GM19043 (cell line): ENCODE measurements around the gene YY2.
A peak's percentile ranks its signal among the peaks of the same experiment; 100 is the strongest.
"Not testable (repeated sequence)": the region's sequence is repeated elsewhere in the genome, so short reads cannot be mapped to it uniquely, and the experiment has no call there.

ENCODE experiments used
- ATAC-seq: cut with Tn5 transposase; IDR thresholded peaks from one replicate; pipeline ENCODE4 v1.9.1; 2021; ENCODE audit warnings: low read depth; ENCODE audit not compliant: unreplicated experiment

Gene YY2

DNA sequence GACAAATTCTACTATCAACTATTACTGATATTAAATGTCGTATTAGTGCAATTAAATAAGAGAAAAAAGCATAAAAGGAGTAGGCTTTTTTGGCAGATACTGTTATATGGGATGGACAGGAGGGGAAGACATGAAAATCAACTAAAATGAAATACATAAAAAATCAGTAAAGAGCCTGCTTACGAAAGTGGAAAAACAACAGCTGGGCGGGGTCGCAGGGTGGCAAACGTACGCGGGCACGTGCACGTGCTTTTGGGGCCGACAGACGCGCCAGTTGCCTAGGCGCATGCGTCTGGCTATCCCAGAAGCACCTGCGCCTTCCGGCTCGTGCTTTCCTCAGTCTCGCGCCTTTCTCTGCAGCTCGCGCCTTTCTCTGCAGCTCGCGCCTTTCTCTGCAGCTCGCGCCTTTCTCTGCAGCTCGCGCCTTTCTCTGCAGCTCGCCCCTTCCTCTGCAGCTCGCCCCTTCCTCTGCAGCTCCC lies at the start of gene YY2:
YY2 (plus strand) TSS at position 51 of the 479 bp plus-strand sequence. CDS start 498 bp downstream, outside the sequence.
- no peak for ATAC-seq

GRCh38 chrX:21806691-21807090 lies 49.1 kb upstream of the YY2 start:
- ATAC-seq = no peak

GRCh38 chrX:21811832-21812231 lies 44.0 kb upstream of the YY2 start:
- ATAC-seq = no peak

- ATAC-seq = no peak
Measured at GRCh38 chrX:21812628-21813027, 43.2 kb upstream of the YY2 start.

DNA sequence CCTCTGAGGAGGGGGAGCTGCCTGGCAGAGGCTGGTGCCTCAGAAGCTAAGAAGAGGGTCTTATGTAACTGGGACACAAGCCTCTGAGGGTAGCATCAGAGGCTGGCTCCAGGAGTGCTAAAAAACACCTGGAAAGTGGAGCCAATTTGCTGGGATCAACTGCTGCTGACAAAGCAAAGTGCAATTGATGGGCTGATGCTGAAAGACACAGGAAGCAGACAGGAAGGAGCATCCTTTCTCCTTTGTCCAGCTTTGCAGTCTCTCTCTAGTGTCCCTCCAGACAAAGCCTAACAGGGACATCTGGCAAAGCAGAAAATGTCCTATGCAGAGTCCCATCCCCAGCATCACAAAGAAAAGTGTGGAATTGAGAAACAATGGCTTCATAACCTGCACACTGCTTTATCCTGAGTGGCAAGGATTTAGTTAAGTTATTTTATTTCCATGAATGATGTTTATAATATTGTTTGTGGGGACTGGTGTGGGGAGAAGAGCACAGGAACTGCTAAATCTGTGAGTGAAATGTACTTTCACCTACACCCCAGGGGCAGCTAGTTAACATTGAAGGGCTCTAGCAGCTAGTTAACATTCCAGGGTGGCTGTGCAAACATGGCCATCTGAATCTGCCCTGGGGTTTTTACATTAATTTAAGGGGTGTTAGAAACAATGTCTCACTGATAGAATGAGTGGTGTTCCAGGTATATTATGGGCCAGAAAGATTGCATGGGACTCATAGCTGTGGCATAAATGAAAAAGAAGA lies 42.0 kb upstream of the YY2 start:
- no peak for ATAC-seq

- no peak for ATAC-seq
Measured at GRCh38 chrX:21816136-21816535, 39.7 kb upstream of the YY2 start.

DNA sequence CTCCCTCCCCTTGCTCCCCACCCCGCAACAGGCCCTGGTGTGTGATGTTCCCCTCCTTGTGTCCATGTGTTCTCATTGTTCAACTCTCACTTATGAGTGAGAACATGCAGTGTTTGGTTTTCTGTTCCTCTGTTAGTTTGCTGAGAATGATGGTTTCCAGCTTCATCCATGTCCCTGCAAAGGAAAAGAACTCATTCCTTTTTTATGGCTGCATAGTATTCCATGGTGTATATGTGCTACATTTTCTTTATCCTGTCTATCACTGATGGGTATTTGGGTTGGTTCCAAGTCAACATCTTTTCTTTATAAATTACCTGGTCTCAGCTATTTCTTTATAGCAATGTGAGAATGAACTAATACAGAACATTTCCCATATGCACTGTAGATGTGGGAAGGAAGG lies 35.6 kb upstream of the YY2 start:
- ATAC-seq = not testable (repeated sequence)

- ATAC-seq = no peak
Measured at GRCh38 chrX:21821875-21822274, 33.9 kb upstream of the YY2 start.

GRCh38 chrX:21831496-21831895 lies 24.3 kb upstream of the YY2 start:
- ATAC-seq = no peak

DNA sequence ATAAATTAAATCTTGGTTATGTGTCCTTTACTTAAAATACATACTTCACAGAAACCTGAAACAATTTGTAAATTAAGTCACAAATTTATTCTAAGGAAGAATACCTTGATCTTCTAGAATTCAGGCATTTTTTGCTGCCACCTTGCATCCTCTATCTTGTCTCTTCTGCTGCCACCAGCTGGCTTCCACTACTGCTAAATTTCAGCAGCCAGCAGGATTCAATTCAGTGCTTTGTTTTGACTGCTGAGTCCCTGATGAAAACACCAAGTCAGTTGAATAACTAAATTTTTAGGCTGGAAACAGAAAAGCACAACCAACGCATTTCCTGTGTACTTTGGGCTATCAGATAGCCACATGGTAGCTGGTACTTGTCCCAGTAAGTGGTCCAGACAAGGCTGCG lies 18.7 kb upstream of the YY2 start:
- ATAC-seq = no peak

- peak; percentile 12 for ATAC-seq
Measured at GRCh38 chrX:21838937-21839333, 16.9 kb upstream of the YY2 start.

DNA sequence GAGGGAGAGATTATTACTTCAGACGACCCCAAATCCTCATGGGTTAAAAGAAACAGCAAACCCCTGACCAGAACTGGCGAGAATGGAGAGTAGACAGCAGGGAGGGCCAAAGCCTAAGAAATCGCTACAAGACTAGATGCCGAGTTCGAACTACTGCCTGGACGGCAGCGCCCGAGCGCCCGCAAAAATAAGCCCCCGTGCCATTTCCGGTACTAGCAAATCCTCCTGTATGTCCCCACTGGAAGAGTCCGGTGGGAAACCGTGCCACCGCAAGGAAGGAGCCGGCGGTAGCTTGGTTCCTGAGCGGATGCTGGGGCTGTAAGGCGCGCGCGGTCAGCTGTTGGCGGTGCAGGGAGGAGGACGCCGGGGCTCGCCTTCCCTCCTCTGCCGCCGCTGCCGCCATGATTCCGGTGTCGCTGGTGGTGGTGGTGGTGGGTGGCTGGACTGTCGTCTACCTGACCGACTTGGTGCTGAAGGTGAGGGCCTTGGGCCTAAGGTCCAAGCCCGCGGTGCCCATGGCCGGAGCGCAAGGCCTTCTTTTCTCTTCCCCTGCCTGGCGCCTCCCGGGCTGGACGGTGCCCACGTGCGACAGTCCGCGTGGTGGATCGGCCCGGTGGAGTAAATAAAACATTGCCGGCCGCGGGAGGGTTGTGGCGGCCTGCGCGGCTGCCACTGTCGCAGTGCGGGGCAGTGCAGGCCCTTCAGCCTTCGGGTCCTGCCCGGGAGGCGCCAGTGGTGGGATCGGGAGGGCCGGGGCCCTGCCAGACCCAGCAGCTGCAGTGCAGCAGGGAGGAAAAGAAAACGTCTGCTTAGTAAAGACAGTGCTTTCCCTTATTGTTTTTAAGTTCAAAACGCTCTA lies 16.2 kb upstream of the YY2 start, which contains the start of gene MBTPS2:
MBTPS2 (plus strand) TSS at position 284 of the 859 bp plus-strand sequence; CDS start at position 402, 118 bp downstream.
- ATAC-seq = peak; percentile 83

- ATAC-seq = peak; percentile 7
Measured at GRCh38 chrX:21840193-21840545, 15.6 kb upstream of the YY2 start.

DNA sequence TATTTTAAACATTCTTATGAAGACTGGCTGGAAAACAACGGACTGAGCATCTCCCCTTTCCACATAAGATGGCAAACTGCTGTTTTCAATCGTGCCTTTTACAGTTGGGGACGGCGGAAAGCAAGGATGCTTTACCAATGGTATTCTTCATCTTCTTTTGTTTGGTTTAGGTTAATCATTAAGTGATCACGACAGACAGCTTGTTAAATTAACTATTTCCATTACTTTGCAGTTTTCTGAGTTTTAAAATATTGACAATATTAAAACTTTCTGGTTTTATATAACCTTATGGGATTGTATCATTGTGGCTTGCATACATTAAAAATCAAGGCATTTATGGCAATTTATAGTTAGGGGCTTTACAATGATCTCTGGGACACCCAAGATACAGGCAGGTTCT lies 12.6 kb upstream of the YY2 start:
- no peak for ATAC-seq

DNA sequence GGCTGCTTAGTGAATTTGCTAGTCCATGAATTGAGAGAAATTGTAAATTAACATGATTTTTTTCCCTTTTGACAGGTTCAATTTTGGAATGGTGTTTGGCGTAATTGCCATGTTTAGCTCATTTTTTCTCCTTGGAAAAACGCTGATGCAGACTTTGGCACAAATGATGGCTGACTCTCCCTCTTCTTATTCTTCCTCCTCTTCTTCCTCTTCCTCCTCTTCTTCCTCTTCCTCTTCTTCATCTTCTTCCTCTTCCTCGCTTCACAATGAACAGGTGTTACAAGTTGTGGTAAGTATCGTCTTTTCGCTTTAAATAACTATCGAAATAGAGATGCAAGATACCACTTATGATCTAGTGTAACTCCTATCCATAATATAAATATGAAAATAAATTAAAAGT lies 10.7 kb upstream of the YY2 start:
- ATAC-seq = no peak

DNA sequence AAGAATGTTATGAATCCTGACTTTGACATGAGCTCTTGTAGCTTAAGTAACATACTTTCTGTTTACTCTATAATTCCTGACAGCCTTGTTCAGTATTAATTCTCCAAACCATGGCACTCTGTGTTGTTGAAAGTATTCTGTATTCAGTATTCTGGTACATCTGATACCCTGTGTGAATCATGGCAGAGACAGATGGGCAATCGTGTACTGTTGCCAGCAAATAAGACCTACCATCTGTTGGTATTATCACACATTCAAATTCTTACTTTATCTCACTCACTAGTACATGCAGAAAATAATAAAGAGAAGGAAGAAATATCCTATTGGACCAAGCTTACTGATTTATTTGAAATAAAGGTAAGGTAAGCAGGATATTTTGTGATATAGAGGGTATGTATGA lies 8.4 kb upstream of the YY2 start:
- ATAC-seq = no peak

- ATAC-seq = no peak
Measured at GRCh38 chrX:21853578-21853977, 2.2 kb upstream of the YY2 start.

DNA sequence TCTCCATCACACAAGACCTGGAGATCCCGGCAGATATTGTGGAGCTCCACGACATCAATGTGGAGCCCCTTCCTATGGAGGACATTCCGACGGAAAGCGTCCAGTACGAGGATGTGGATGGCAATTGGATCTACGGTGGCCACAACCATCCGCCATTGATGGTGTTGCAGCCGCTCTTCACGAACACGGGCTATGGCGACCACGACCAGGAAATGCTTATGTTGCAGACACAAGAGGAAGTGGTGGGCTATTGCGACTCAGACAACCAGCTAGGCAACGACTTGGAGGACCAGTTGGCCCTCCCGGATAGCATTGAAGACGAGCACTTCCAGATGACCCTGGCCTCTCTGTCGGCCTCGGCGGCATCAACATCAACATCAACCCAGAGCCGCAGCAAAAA lies 717 bp downstream of the YY2 start:
- ATAC-seq = no peak

GRCh38 chrX:21863241-21863640 lies 7.5 kb downstream of the YY2 start:
- no peak for ATAC-seq

- ATAC-seq = no peak
Measured at GRCh38 chrX:21865436-21865835, 9.6 kb downstream of the YY2 start.

GRCh38 chrX:21870494-21870893 lies 14.7 kb downstream of the YY2 start:
- no peak for ATAC-seq
